Right lung (tissue), 10 donors: ENCODE data around the gene MAP3K5. TPM values are rescaled to one million over a fixed set of nuclear protein-coding genes. Genes with fewer than 3 reads are reported as not detected.
"Not testable (repeated sequence)": the region's sequence is repeated elsewhere in the genome, so short reads cannot be mapped to it uniquely, and the experiment has no call there.

Experiments
- DNase-seq, 2 donors: peaks; one replicate each; pipeline ENCODE4 v3.0.0-alpha.2; 2013
- long read RNA-seq, 8 donors: transcript quantifications; one replicate each; lab custom pipeline, GENCODE V29; 2026
- polyA plus RNA-seq, 5 donors: library from polyadenylated mRNA; unstranded; fragments of 120-200 nt; gene quantifications; one replicate each; pipeline versions ENCODE4 v1.2.1 to v1.2.3, GENCODE V29; 2013; ENCODE audit warnings: inconsistent platforms in 1 of 5, low replicate concordance in 1 of 5; ENCODE audit not compliant: insufficient read length in 5 of 5, insufficient read depth in 1 of 5

The MAP3K5 gene, protein sequence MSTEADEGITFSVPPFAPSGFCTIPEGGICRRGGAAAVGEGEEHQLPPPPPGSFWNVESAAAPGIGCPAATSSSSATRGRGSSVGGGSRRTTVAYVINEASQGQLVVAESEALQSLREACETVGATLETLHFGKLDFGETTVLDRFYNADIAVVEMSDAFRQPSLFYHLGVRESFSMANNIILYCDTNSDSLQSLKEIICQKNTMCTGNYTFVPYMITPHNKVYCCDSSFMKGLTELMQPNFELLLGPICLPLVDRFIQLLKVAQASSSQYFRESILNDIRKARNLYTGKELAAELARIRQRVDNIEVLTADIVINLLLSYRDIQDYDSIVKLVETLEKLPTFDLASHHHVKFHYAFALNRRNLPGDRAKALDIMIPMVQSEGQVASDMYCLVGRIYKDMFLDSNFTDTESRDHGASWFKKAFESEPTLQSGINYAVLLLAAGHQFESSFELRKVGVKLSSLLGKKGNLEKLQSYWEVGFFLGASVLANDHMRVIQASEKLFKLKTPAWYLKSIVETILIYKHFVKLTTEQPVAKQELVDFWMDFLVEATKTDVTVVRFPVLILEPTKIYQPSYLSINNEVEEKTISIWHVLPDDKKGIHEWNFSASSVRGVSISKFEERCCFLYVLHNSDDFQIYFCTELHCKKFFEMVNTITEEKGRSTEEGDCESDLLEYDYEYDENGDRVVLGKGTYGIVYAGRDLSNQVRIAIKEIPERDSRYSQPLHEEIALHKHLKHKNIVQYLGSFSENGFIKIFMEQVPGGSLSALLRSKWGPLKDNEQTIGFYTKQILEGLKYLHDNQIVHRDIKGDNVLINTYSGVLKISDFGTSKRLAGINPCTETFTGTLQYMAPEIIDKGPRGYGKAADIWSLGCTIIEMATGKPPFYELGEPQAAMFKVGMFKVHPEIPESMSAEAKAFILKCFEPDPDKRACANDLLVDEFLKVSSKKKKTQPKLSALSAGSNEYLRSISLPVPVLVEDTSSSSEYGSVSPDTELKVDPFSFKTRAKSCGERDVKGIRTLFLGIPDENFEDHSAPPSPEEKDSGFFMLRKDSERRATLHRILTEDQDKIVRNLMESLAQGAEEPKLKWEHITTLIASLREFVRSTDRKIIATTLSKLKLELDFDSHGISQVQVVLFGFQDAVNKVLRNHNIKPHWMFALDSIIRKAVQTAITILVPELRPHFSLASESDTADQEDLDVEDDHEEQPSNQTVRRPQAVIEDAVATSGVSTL (N-terminal part only)
- 1 to 10 TPM; 6.0 to 7.4 (median 7.0) TPM for polyA plus RNA-seq
- long read RNA-seq, donor 1, result 0 reads
- long read RNA-seq, donor 2, result 0 reads
- long read RNA-seq, donor 3, result 0 reads
- long read RNA-seq, donor 4, result 0 reads
- long read RNA-seq, donor 5, partial matches to known transcripts, result 11 of 11 reads
- long read RNA-seq, donor 5, other reads (novel, unspliced or antisense), result 0 of 11 reads
- long read RNA-seq, donor 6, full-length matches to known transcripts, result 1 of 1 reads
- long read RNA-seq, donor 6, partial matches to known transcripts, result 0 of 1 reads
- long read RNA-seq, donor 6, other reads (novel, unspliced or antisense), result 0 of 1 reads
- long read RNA-seq, donor 7, partial matches to known transcripts, result 6 of 6 reads
- long read RNA-seq, donor 7, other reads (novel, unspliced or antisense), result 0 of 6 reads
- long read RNA-seq, donor 8, result 0 reads

DNA sequence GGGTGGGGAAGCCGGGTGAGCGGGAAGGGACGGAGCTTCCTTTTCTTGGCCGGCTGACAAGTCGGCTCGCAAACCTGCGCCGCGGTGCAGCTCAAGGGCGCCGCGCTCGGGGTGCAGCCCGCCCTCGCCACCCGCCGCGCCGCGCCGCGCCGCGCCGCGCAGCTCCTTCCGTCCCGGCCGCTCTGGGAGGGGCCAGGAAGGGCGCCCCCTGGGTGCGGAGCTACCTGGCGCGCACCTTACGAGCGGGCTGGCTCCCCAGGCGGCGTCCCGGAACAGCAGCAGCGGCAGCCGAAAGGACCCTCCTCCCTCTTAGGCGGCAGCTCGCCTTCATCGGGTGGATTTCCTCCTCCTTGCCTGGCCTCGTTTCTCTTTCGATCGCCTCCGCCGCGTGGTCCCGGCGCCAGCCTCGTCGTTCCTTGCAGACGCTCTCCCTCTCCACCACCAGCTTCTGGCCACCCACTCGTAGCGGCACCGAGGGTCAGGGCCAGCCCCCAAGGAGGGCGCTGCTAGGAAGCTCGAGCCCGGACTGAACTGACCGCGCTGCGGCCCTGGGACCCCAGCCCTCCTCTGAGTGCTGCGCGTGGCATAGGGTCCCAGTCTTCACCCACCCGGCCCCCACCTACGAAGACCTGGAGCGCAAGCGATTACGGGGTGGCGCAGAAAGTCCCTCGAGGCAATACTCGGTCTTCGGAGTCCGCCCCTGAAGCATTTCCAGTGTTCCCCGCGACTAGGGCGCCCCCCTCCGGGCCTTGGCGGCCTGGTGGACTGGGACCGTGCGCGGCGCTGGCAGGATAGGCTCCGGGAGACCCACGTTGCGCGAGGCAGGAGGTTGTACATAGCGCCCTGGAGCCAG is at the start of gene MAP3K5:
TSS of gene MAP3K5 (minus strand) at position 68 of the 853 bp plus-strand sequence. CDS start 320 bp downstream, outside the sequence.
- peak; percentile 86 to 88 for DNase-seq

DNA sequence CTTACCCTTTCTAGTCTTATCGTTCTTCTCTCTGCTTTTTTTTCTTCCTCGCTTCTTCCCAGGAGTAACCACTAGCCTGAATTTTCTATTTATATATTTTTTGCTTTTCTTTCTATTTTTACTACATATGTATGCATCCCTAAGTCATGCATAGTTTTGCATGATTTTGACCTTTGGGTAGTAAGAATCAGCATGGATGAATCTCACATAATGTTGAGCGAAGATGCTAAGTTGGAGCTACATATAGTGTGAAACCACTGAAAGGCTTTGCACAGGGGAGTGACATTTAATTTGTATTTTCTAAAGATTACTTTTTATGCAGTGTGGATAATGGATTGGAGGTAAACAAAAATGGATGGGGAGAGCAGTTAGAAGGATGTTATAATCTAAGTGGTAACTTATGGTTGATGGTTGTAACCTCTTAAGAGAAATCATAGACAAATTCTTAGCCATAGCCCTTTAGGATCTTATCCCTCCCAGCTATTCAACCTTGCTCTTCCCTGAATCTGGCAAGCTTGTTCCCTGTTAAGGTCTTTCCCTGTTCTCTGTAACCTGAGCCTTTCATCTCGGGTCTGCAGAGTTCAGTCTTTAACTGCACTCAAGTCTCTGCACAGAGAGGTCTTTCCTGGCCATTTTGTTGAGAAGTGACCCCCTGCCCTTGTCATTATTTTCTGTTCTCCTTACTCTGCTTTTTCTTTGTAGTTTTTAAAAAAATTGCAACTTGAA is 48.2 kb upstream of the MAP3K5 start:
- no peak for DNase-seq

DNA sequence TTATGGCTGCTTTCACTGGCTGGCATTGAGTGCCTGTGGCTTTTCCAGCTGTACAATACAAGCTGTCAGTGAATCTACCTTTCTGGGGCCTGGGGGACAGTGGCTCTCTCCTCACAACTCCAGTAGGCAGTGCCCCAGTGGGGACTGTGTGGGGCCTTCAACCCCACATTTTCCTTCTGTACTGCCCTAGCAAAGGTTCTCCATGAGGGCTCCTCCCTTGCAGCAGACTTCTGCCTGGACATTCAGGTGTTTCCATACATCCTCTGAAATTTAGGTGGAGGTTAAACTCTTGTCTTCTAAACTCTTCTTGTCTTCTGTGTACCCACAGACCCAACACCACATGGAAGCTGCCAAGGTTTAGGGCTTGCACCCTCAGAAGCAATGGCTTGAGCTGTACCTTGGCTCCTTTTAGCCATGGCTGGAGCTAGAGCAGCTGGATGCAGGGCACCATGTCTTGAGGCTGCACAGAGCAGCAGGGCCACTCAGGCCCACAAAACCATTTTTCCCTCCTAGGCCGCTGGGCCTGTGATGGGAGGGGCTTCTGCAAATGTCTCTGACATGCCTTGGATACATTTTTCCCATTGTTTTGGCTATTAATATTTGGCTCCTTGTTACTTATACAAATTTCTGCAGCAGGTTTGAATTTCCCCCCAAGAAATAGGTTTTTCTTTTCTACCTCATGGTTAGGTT is 39.7 kb upstream of the MAP3K5 start:
- no peak for DNase-seq

DNA sequence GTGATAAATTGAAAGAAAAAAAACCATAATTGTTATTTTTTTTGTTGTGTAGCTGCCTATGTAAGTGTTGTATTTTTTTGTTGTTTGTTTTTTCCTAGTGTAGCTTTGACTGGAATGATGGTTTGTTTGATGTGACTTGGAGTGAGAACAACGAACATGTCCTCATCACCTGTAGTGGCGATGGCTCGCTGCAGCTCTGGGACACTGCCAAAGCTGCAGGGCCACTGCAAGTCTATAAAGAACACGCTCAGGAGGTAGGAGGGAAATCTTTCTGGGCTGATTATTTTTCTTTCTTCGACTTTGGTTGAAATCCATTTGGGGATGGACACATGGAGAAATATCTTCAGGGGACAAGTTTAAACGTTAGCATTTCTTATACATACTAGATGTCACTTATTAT is 33.9 kb upstream of the MAP3K5 start:
- DNase-seq, result no peak

DNA sequence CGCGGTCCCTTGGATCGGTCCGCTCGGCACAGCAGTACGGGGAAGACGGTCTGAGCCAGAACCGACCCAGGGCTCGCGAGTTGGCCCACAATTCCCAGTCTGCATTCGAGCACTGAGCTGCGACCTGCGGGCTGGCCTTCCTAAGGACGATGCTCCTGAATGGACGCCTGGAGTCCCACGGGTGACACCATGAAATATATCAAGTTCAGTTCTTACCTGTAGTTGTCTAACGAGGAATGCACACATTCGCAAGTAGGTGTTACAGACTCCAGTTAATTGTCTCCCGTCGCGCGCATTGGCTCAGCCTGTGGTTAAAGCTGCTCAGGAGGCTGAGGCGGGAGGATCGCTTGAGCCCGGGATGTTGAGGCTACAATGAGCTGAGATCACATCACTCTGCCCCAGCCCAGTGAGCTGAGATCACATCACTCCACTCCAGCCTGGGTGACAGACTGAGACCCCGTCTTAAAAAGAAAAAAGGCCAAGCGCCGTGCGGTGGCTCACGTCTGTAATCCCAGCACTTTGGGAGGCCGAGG is 30.9 kb upstream of the MAP3K5 start:
- DNase-seq, result no peak

DNA sequence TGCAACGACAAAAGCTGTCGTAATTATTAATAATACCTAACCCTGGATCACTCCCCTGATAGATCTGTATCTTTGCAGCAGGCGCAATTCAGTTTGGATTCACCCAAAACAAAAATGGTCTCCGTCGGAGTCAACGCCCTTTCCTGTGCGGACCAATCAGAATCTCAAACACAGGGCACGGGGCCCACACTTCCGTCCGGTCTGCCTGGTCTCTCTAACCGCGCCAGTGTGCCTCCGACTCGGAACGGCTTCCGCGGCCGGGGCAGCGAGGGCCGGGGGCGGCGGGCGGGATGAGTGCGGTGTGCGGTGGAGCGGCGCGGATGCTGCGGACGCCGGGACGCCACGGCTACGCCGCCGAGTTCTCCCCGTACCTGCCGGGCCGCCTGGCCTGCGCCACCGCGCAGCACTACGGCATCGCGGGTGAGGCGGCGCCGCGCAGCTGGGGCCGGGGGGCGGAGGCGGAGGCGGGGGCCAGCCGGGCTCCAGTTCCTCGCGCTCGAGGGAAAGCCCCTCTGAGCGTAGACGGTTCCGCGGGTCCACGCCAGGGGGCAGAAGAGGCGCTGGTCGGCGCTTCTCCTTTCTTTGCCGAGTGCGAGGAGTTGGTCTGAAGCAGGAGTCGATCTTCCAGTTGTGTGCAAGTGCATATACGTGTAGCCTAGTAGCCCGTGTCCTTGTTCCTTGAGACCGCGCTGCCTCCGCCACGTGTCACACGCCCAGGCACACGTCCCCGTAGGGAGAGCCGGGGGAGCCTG is 30.3 kb upstream of the MAP3K5 start, which contains the start of gene PEX7:
TSS of gene PEX7 (plus strand) at position 217 of the 752 bp plus-strand sequence. CDS start at position 291, 74 bp downstream.
- DNase-seq, result peak; percentile 90 to 93

DNA sequence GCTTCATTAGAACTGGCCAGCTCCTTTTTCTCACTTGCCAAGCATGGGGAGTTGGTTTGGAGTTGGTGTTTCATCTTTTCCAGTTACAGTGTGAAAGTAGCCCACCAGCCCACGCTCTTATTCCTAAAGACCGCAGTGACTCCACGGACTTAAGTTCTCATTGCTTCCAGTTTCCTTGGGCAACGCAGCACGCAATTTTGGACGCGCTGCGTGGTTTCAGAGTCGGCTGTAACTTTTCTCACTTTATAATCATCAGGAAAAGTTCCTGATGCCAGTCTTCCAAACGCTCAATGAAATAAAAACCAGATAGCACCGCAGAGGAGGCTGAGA is 29.7 kb upstream of the MAP3K5 start:
- DNase-seq, result no peak

DNA sequence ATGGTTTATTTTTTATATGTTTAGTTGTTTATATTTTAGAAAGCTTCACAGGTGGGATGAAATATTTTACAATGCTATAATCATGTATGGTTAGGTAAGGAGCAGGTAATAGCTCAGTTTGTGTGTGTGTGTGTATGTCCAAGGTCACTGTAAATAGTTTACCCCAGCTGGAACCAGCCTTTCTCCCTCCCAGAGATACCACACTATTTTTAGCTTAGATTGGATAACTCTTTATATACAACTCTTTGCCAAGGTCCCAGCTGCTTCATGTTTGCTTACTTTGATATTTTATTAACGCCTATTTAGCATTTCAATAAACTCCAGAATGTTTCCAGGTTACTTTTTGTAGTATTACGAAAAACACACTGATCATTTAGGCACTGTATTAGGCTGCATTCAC is 28.3 kb upstream of the MAP3K5 start:
- DNase-seq, result peak; percentile 66 to 72

DNA sequence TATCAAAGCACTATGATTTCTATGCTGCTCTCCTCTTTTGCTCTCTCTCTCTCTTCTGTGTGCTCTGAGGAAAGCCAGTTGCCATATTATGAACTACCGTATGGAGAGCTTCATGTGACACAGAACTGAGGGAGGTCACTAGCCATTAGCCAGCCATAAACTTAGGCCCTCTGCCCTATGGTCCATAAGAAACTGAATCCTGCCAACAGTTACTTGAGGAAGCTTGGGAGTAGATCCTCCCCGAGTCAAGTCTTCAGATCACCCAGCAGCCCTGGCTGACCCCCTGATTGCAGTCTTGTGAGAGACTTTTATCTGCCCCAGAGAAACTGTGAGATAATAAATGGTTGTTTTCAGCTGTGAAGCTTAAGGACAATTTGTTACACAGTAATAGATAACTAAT is 24.4 kb upstream of the MAP3K5 start:
- peak; percentile 39 to 43 for DNase-seq

DNA sequence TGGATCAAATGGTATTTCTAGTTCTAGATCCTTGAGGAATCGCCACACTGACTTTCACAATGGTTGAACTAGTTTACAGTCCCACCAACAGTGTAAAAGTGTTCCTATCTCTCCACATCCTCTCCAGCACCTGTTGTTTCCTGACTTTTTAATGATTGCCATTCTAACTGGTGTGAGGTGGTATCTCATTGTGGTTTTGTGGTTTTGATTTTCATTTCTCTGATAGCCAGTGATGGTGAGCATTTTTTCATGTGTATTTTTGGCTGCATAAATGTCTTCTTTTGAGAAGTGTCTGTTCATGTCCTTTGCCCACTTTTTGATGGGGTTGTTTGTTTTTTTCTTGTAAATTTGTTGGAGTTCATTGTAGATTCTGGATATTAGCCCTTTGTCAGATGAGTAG is 23.3 kb upstream of the MAP3K5 start:
- DNase-seq, result not testable (repeated sequence)

DNA sequence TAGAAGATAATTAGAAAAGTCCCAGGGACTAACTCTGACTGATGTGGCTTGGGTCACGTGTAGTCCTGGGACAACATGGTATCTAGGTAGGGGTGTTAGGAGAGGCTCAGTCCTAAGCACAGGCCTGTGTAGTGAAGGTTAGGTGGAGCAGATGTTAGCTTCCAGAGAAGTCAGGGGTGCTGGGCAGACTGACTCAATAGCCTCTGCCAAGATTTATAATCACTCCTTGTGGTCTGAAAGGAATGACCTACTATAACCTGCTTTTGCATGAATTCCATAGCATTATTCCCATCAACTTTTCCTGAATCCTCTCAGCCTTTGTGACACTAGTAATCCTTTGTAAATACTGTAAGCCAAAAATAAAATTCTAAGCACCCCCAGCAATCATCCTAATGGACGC is 19.9 kb upstream of the MAP3K5 start:
- no peak for DNase-seq

DNA sequence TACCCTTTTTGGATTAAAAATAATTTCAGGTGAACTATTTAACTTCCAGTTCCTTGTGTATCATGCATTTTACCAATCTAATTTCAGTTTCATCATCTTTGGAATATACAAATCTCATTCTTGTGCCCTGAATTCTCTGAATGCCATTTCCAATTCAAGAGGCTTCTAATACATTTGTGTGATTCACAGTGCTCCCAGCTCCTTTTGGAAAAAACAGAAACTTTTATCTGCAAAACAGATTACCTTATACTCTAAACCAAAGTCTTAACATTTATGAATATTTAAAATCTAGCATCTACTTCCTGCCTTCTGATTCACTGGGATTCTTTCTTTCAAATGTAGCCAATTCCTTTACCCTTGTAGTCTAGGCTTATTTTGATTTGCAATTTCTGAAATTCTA is 19.0 kb upstream of the MAP3K5 start:
- no peak for DNase-seq

DNA sequence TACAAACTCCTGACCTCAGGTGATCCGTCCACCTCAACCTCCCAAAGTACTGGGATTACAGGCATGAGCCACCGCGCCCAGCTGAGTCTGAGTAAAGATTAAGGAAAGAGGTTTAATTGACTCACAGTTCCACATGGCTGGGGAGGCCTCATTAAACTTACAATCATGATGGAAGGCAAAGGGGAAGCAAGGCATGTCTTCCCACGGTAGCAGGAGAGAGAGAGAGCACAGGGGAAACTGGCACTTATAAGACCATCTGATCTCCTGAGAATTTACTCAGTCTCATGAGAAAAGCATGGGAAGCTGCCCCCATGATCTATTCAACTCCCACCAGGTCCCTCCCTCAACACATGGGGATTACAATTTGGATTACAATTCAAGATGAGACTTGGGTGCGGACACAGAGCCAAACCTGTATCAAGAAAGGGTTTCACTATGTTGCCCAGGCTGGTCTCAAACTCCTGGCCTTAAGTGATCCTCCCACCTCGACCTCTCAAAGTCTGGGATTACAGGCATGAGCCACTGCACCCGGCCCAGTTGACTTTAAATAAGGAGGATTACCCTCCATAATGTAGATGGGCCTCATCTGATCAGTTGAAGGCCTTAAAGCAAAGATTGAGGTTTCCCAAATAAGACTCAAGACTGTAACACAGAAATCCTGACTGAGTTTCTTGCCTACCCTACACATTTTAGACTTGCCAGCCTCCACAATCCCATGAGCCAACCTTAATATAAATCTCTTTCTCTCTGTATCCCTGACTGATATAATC is 17.0 kb upstream of the MAP3K5 start:
- no peak for DNase-seq

DNA sequence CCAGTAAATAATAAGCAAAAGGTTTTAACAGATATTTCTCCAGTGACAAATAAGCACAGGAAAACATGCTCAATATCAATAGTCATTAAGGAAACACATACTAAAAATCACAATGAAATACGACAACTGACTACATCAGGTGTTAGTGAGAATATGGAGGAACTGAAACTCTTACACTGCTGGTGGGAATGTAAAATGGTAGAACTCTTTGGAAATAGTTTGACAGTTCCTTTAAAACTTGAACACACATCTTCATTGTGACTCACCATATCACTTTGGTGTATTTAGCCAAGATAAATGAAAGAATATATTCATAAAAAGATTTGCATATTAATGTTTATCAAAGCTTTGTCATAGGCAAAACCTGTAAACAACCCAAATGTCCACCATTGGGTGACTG is 11.3 kb upstream of the MAP3K5 start:
- no peak for DNase-seq

DNA sequence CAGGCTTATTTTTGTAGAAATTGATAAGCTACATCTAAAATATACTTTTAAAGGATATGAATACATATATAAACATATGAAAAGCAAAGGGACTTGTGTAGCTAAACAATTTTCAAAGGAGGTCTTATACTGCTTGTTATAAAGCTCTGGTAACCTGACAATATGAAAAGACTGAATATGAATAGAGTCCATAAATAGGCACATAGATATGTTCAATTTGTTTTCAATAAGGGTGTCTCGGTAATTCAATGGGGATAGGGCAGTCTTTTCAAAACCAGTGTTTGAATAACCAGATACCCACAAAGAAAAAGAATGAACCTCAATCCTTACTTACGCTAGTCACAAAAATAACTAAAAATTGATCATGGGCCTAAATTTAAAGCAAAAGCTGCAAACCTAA is 9.3 kb upstream of the MAP3K5 start:
- no peak for DNase-seq

DNA sequence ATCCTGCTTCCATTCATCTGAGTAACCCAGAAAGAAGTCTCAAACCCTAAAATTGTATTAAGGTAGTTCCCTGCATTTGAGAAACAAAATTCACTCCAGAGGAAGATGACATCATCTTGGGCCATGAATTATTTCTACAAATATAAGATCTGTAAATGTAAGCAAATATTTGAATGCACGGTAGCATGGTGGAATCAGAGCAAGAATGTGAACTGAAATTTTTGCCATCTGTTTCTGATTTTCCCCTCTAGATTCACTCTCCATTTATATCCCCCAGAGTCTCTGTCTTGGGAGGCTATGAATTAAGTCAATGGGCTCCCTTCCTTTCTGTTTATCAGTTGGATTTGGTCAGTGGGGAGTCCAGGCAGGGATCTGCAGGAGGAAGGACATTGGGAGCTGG is 5.8 kb upstream of the MAP3K5 start:
- no peak for DNase-seq

DNA sequence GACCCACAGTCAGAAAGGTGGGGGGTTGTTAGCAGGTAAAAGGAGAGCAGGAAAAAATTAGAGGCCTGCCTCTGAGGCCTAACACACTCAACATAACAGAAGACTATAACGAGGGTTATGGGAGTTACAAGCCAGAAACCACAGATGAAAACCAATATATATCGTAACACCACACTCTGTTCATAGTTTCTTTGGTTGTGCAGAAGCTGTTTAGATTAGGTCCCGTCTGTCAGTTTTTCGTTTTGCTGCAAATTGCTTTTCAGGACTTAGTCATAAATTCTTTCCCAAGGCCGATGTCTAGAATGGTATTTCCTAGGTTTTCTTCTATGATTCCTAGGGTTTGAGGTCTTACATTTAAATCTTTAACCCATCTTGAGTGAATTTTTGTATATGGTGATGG is 3.7 kb upstream of the MAP3K5 start:
- DNase-seq, result no peak
